MCF 10A (cell line): ENCODE measurements around the gene CYTH1. TPM values are rescaled to one million over a fixed set of nuclear protein-coding genes. Genes with fewer than 3 reads are reported as not detected.

Experiments used
- BruUV-seq: library from RNA; stranded (reverse); fragments of 400-500 nt; replicated peaks from 2 replicates; lab custom pipeline; 2021; lab: Mats Ljungman, UMichigan
- CTCF ChIA-PET: fragments of 300-600 bp; sonication (Branson Sonifier 250); formaldehyde crosslinking; extraction: SDS; loops from one replicate; lab custom pipeline; 2021; ENCODE audit warnings: antibody characterized with exemption, inconsistent platforms; lab: Yijun Ruan, JAX
- POLR2A ChIA-PET: fragments of 300-600, 350-650 bp; sonication (Branson Sonifier 250); formaldehyde crosslinking; extraction: SDS; loops from one replicate; lab custom pipeline; 2020; ENCODE audit warnings: antibody characterized with exemption, inconsistent platforms; lab: Yijun Ruan, JAX
- DNase-seq: peaks from one replicate; pipeline ENCODE4 v3.0.0-alpha.2; 2018; ENCODE audit not compliant: unreplicated experiment
- H3K27ac Mint-ChIP-seq: one replicate; pipeline ENCODE4 v1.8.0; 2022; ENCODE audit warnings: mild to moderate bottlenecking, low read depth, mixed read lengths; ENCODE audit not compliant: unreplicated experiment
- H3K27me3 Mint-ChIP-seq: one replicate; pipeline ENCODE4 v1.8.0; 2022; ENCODE audit warnings: mixed read lengths; ENCODE audit not compliant: insufficient read depth, unreplicated experiment
- H3K36me3 Mint-ChIP-seq: one replicate; pipeline ENCODE4 v1.8.0; 2022; ENCODE audit warnings: mild to moderate bottlenecking, moderate library complexity, mixed read lengths; ENCODE audit not compliant: insufficient read depth, unreplicated experiment
- H3K4me1 Mint-ChIP-seq: one replicate; pipeline ENCODE4 v1.8.0; 2022; ENCODE audit warnings: mixed read lengths; ENCODE audit not compliant: insufficient read depth, unreplicated experiment
- H3K4me3 Mint-ChIP-seq: one replicate; pipeline ENCODE4 v1.8.0; 2022; ENCODE audit warnings: mild to moderate bottlenecking, moderate library complexity, mixed read lengths; ENCODE audit not compliant: unreplicated experiment
- H3K9me3 Mint-ChIP-seq: one replicate; pipeline ENCODE4 v1.8.0; 2022; ENCODE audit warnings: mixed read lengths; ENCODE audit not compliant: unreplicated experiment
- CTCF ChIP-seq: fragments of 200-600 bp; IDR thresholded peaks from one replicate; pipeline ENCODE4 v1.8.0; 2022; ENCODE audit warnings: antibody characterized with exemption, mild to moderate bottlenecking; ENCODE audit not compliant: unreplicated experiment
- intact Hi-C: fragments of 100-400 bp; cut with micrococcal nuclease; formaldehyde crosslinking; loops from 2 replicates; pipeline ENCODE4 v1.14.1; 2022
- total RNA-seq: library from RNA; stranded (reverse); gene quantifications from 2 replicates; pipeline ENCODE4 v1.2.3, GENCODE V29; 2022

CYTH1 gene
- total RNA-seq, 1 experiment from 2014 or later = 38.5 TPM

GRCh38 chr17:78738278-78738677 lies 43.8 kb downstream of the CYTH1 start:
- BruUV-seq = no TSS peak
- H3K27me3 Mint-ChIP-seq = no peaks in the 10 kb centered on the region
- TF ChIP-seq CTCF = no peak
- no peak for DNase-seq
- intact Hi-C loops = no loop called here
- no peak overlapping the region for H3K27ac Mint-ChIP-seq
- H3K4me3 Mint-ChIP-seq = no peak overlapping the region
- peaks cover 33% of the 10 kb centered on the region for H3K4me1 Mint-ChIP-seq
- no peaks in the 10 kb centered on the region for H3K9me3 Mint-ChIP-seq
- H3K36me3 Mint-ChIP-seq = no peaks in the 10 kb centered on the region
- ChIA-PET POLR2A (interaction anchor here (0.6 to 4.6 kb wide), 5 partner anchors 9 to 1909 kb away, joined by 3 to 131 read pairs (median 16); no protein-coding TSS in a partner anchor), CTCF (interaction anchor here (0.5 to 1.2 kb wide), 5 partner anchors 30 to 243 kb away, joined by 3 to 5 read pairs (median 4); no protein-coding TSS in a partner anchor)

DNA sequence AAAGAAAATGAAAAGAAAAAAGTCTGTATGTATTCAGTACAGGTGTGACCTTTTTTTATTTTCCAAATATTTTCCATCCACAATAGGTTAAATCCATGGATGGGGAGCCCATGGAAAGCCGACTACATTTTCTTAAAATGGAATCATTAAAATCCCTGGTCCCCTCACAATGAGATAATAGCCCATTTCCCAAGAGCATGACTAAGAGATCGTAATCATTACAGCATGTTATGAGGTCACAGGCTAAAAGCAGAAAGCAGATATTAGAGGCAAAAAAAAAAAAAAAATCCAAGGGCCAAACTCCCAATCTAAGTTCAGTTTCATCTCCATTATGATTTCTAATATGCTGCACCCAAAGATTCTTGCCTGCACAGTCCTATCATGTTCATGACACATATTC lies 44.7 kb downstream of the CYTH1 start:
- CTCF ChIA-PET = interaction anchor here (0.6 to 3.3 kb wide), 6 partner anchors 12 to 1923 kb away, joined by 3 to 16 read pairs (median 4); no protein-coding TSS in a partner anchor
- intact Hi-C loops = no loop called here
- Mint-ChIP-seq H3K9me3 (no peaks in the 10 kb centered on the region), H3K27ac (peak overlapping the region; percentile 87), H3K36me3 (no peaks in the 10 kb centered on the region), H3K4me3 (peak overlapping the region; percentile 84), H3K4me1 (peaks cover 36% of the 10 kb centered on the region), H3K27me3 (no peaks in the 10 kb centered on the region)
- DNase-seq = peak; percentile 61
- TF ChIP-seq CTCF = no peak
- BruUV-seq = no TSS peak
- POLR2A ChIA-PET = interaction anchor here (0.6 to 4.6 kb wide), 20 partner anchors 11 to 695 kb away, joined by 3 to 131 read pairs (median 6); no protein-coding TSS in a partner anchor

DNA sequence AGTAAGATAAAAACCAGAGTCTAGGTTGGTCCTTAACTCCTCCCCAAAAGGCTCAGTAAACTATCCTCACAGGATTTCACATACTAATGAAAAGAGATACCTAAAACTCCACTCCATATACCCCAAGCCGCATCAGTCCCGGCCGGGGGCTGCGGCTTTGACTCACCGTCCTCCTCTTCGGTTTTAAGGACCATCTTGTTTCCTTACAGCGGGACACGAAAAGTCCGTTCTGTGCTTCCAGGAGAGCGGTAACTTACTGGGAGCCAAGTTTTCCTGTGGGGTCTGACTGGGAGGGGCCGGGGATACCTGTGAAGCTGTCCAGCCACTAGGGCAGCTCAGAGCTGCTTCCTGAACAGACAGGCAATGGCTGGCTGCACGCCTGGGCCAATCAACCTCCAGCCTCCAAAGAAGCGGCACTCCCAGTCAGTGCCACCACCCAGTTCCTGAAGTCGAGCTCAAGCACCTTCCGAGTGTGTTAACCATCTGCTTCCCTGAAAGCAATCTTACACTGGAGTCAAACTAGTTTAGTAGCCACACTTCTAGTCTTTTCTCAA lies 45.5 kb downstream of the CYTH1 start:
- Mint-ChIP-seq H3K27me3 (no peaks in the 10 kb centered on the region), H3K36me3 (no peaks in the 10 kb centered on the region), H3K4me1 (peaks cover 36% of the 10 kb centered on the region), H3K9me3 (no peaks in the 10 kb centered on the region), H3K4me3 (peak overlapping the region; percentile 84), H3K27ac (peak overlapping the region; percentile 87)
- intact Hi-C loops = no loop called here
- no TSS peak for BruUV-seq
- TF ChIP-seq CTCF = peak; percentile 14
- ChIA-PET POLR2A (interaction anchor here (0.6 to 4.6 kb wide), 26 partner anchors 11 to 694 kb away, joined by 3 to 131 read pairs (median 4); no protein-coding TSS in a partner anchor), CTCF (interaction anchor here (0.6 to 3.3 kb wide), 7 partner anchors 12 to 1922 kb away, joined by 3 to 16 read pairs (median 3); no protein-coding TSS in a partner anchor)
- peak; percentile 88 for DNase-seq

GRCh38 chr17:78735832-78736525 lies 46.1 kb downstream of the CYTH1 start:
- peaks cover 36% of the 10 kb centered on the region for H3K4me1 Mint-ChIP-seq
- CTCF ChIA-PET = interaction anchor here (0.6 to 3.3 kb wide), 9 partner anchors 9 to 481 kb away, joined by 3 to 16 read pairs (median 3); no protein-coding TSS in a partner anchor
- intact Hi-C loops = no loop called here
- BruUV-seq = TSS peak; percentile 78
- no peak for TF ChIP-seq CTCF
- no peaks in the 10 kb centered on the region for H3K36me3 Mint-ChIP-seq
- DNase-seq = peak; percentile 56
- peak overlapping the region; percentile 84 for H3K4me3 Mint-ChIP-seq
- no peaks in the 10 kb centered on the region for H3K27me3 Mint-ChIP-seq
- peak overlapping the region; percentile 87 for H3K27ac Mint-ChIP-seq
- no peaks in the 10 kb centered on the region for H3K9me3 Mint-ChIP-seq
- POLR2A ChIA-PET = interaction anchor here (0.6 to 4.6 kb wide), 25 partner anchors 10 to 382 kb away, joined by 3 to 131 read pairs (median 5); no protein-coding TSS in a partner anchor
